ENCODE data around the gene ATP5F1C.
"Not testable (repeated sequence)": the region's sequence is repeated elsewhere in the genome, so short reads cannot be mapped to it uniquely, and the experiment has no call there.

Gene ATP5F1C

DNA sequence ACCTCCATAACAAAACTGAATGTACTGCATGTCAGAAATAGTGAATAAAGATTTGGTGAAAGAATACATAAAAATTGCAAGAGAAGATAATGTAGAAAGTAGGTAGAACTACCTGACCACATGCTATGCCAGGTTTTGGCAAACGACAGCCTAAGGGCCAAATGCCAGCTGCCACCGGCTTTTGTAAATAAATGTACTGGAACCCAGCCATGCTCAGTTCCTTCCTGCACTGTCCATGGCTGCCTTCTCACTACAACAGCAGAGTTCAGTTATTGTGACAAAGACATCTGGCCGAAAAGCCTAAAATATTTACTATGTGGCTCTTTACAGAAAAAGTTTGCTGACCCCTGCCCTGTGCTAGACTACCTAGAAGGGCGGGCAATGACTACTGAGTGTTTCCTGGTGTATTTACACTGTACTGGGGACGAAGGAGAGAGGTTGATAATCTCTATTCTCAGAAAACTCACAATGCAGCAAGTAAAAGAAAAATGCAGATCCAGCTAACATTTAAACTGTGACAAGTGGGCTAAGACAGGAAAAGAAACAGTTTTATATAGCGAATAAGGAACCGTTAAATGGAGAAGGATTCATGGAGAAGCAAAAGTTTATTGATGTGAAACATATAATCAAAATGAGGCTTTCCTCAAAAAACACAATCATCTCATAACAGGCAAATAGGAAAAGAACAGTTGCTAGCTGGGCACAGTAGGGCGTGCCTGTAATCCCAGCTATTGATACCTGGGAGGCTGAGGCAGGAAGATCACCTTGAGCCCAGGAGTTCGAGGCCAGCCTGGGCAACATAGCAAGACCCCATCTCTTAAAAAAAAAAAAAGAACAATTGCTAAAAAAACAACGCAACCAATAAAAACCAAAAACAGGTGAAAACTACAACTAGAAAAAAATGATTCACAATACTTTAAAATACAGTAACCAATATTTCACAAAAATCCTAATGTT is 13.9 kb upstream of the ATP5F1C start:
- Histone ChIP-seq H4K8ac (ENCODE audit: low read depth, low read length) (no peak overlapping the region), H3K4me3 (ENCODE audit: low read length in 2 of 2) (no peak overlapping the region), H3K27ac (replicated peaks; ENCODE audit: low read length) (no peak overlapping the region), H2BK15ac (ENCODE audit: low read length) (no peak overlapping the region), H2BK12ac (ENCODE audit: low read length) (no peak overlapping the region), H2BK120ac (ENCODE audit: low read depth, low read length) (no peak overlapping the region), H3K4ac (ENCODE audit: low read length) (no peak overlapping the region), H2AK5ac (ENCODE audit: low read depth, low read length) (no peak overlapping the region), H3K27me3 (ENCODE audit: control insufficient read depth in 3 of 3, insufficient read depth in 3 of 3, low read depth in 1 of 3, low read length in 3 of 3) (no peaks in the 10 kb centered on the region), H3K23ac (ENCODE audit: low read depth, low read length, poor library complexity) (no peak overlapping the region), H3K4me2 (ENCODE audit: insufficient read depth, low read length, poor library complexity, severe bottlenecking) (no peak overlapping the region), H2BK5ac (ENCODE audit: low read length) (no peak overlapping the region), H3K9me3 (replicated peaks in 1 of 2; ENCODE audit: control insufficient read depth in 2 of 2, insufficient read depth in 1 of 2, low read depth in 1 of 2, low read length in 2 of 2) (no peaks in the 10 kb centered on the region), H3K36me3 (replicated peaks in 1 of 2; ENCODE audit: control insufficient read depth in 2 of 2, insufficient read depth in 2 of 2, low read length in 2 of 2) (peaks cover 18 to 95% of the 10 kb centered on the region in 2 donors), H3K14ac (ENCODE audit: low read length) (no peak overlapping the region), H3K4me1 (ENCODE audit: control insufficient read depth in 2 of 2, insufficient read depth in 1 of 2, low read depth in 1 of 2, low read length in 2 of 2) (no peaks in the 10 kb centered on the region), H2AFZ (ENCODE audit: low read length) (no peak overlapping the region), H4K91ac (ENCODE audit: low read depth, low read length, poor library complexity) (no peak overlapping the region), H3K9ac (ENCODE audit: low read depth, low read length, poor library complexity) (no peak overlapping the region), H3K79me1 (ENCODE audit: low read depth, low read length) (no peaks in the 10 kb centered on the region), H3K18ac (ENCODE audit: low read length) (no peak overlapping the region)
- no peak for DNase-seq (ENCODE audit: low spot score)
- WGBS, 2 donors (ENCODE audit: extremely low coverage in 2 of 2, insufficient read length in 2 of 2, insufficient replicate concordance in 1 of 2) = no CpG with 5 or more reads among the region's 10 CpGs

DNA sequence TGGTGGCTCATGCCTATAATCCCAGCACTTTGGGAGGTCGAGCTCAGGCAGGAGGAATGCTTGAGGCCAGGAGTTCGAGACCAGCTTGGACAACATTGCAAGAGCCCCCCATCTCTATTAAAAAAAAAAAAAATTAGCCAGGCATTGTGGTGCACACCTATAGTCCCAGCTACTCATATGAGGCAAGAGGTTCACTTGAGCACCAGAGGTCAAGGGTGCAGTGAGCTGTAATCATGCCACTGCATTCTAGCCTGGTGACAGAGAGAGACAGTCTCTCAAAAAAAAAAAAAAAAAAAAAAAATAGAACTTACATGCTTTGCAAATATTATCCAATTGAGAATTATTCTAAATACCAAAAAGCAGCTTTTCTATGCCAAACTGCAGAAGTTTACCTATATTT is 11.2 kb upstream of the ATP5F1C start:
- no peak overlapping the region for H3K27ac ChIP-seq (replicated peaks; ENCODE audit: low read length)
- H2BK120ac ChIP-seq (ENCODE audit: low read depth, low read length) = no peak overlapping the region
- H3K23ac ChIP-seq (ENCODE audit: low read depth, low read length, poor library complexity) = no peak overlapping the region
- no peak overlapping the region for H2BK5ac ChIP-seq (ENCODE audit: low read length)
- no peak overlapping the region for H3K4me3 ChIP-seq (ENCODE audit: low read length in 2 of 2)
- H3K36me3 ChIP-seq (replicated peaks in 1 of 2; ENCODE audit: control insufficient read depth in 2 of 2, insufficient read depth in 2 of 2, low read length in 2 of 2) = peaks cover 12 to 97% of the 10 kb centered on the region in 2 donors
- no peak overlapping the region for H3K4ac ChIP-seq (ENCODE audit: low read length)
- no CpG with 5 or more reads among the region's 2 CpGs for WGBS, 2 donors (ENCODE audit: extremely low coverage in 2 of 2, insufficient read length in 2 of 2, insufficient replicate concordance in 1 of 2)
- no peak overlapping the region for H4K91ac ChIP-seq (ENCODE audit: low read depth, low read length, poor library complexity)
- no peak overlapping the region for H2AK5ac ChIP-seq (ENCODE audit: low read depth, low read length)
- H3K4me1 ChIP-seq (ENCODE audit: control insufficient read depth in 2 of 2, insufficient read depth in 1 of 2, low read depth in 1 of 2, low read length in 2 of 2) = no peaks in the 10 kb centered on the region
- H2AFZ ChIP-seq (ENCODE audit: low read length) = no peak overlapping the region
- H3K9me3 ChIP-seq (replicated peaks in 1 of 2; ENCODE audit: control insufficient read depth in 2 of 2, insufficient read depth in 1 of 2, low read depth in 1 of 2, low read length in 2 of 2) = no peaks in the 10 kb centered on the region
- H3K18ac ChIP-seq (ENCODE audit: low read length) = no peak overlapping the region
- no peak for DNase-seq (ENCODE audit: low spot score)
- H3K4me2 ChIP-seq (ENCODE audit: insufficient read depth, low read length, poor library complexity, severe bottlenecking) = no peak overlapping the region
- no peaks in the 10 kb centered on the region for H3K27me3 ChIP-seq (ENCODE audit: control insufficient read depth in 3 of 3, insufficient read depth in 3 of 3, low read depth in 1 of 3, low read length in 3 of 3)
- H4K8ac ChIP-seq (ENCODE audit: low read depth, low read length) = no peak overlapping the region
- no peaks in the 10 kb centered on the region for H3K79me1 ChIP-seq (ENCODE audit: low read depth, low read length)
- H3K14ac ChIP-seq (ENCODE audit: low read length) = no peak overlapping the region
- H2BK12ac ChIP-seq (ENCODE audit: low read length) = no peak overlapping the region
- no peak overlapping the region for H3K9ac ChIP-seq (ENCODE audit: low read depth, low read length, poor library complexity)
- no peak overlapping the region for H2BK15ac ChIP-seq (ENCODE audit: low read length)

DNA sequence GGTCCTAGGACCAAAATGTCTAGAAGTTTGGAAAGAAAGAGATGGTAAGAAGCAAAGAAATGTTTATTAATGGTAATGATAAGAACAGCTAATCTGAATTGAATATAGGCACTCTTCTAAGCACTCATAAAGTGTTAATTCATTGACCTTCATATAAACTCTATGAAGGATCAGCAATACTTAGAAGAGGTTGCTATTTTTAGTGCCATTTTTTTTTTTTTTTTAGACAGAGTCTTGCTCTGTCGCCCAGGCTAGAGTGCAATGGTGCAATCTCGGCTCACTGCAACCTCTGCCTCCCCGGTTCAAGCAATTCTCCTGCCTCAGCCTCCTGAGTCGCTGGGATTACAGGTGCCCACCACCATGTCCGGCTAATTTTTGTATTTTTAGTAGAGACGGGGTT is 5.8 kb upstream of the ATP5F1C start:
- H3K4me3 ChIP-seq (ENCODE audit: low read length in 2 of 2); H2BK15ac ChIP-seq (ENCODE audit: low read length); H2BK120ac ChIP-seq (ENCODE audit: low read depth, low read length); H3K14ac ChIP-seq (ENCODE audit: low read length); H2AK5ac ChIP-seq (ENCODE audit: low read depth, low read length); H3K27me3 ChIP-seq (ENCODE audit: control insufficient read depth in 3 of 3, insufficient read depth in 3 of 3, low read depth in 1 of 3, low read length in 3 of 3); H2BK12ac ChIP-seq (ENCODE audit: low read length); H2BK5ac ChIP-seq (ENCODE audit: low read length); H3K9me3 ChIP-seq (replicated peaks in 1 of 2; ENCODE audit: control insufficient read depth in 2 of 2, insufficient read depth in 1 of 2, low read depth in 1 of 2, low read length in 2 of 2); H4K8ac ChIP-seq (ENCODE audit: low read depth, low read length); DNase-seq (ENCODE audit: low spot score); H3K4me1 ChIP-seq (ENCODE audit: control insufficient read depth in 2 of 2, insufficient read depth in 1 of 2, low read depth in 1 of 2, low read length in 2 of 2); H3K27ac ChIP-seq (replicated peaks; ENCODE audit: low read length); H4K91ac ChIP-seq (ENCODE audit: low read depth, low read length, poor library complexity); H3K4me2 ChIP-seq (ENCODE audit: insufficient read depth, low read length, poor library complexity, severe bottlenecking); H3K4ac ChIP-seq (ENCODE audit: low read length); H2AFZ ChIP-seq (ENCODE audit: low read length); H3K18ac ChIP-seq (ENCODE audit: low read length); H3K23ac ChIP-seq (ENCODE audit: low read depth, low read length, poor library complexity); H3K9ac ChIP-seq (ENCODE audit: low read depth, low read length, poor library complexity); H3K79me1 ChIP-seq (ENCODE audit: low read depth, low read length): not testable (repeated sequence)
- H3K36me3 ChIP-seq (replicated peaks in 1 of 2; ENCODE audit: control insufficient read depth in 2 of 2, insufficient read depth in 2 of 2, low read length in 2 of 2) = peaks cover 7 to 72% of the 10 kb centered on the region in 2 donors
- no CpG with 5 or more reads among the region's 6 CpGs for WGBS, 2 donors (ENCODE audit: extremely low coverage in 2 of 2, insufficient read length in 2 of 2, insufficient replicate concordance in 1 of 2)

DNA sequence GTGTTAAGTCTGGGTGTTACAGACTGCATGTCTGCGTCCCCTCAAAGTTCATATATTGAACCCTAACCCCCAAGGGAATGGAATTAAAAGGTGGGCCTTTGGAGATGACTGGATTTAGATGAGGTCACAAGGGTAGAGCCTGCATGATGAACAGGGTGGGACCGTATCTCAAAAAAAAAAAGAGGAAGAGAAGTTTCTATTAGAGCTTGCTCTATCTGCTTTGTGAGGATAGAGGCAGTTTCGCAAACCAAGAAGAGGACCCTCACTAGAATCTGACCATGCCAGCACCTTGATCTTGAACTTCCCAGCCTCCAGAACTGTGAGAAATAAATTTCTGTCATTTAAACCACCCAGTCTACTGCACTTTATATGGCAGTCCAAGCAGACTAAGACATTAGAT is 1.5 kb upstream of the ATP5F1C start:
- Histone ChIP-seq H3K4ac (ENCODE audit: low read length) (no peak overlapping the region), H4K8ac (ENCODE audit: low read depth, low read length) (no peak overlapping the region), H3K36me3 (replicated peaks in 1 of 2; ENCODE audit: control insufficient read depth in 2 of 2, insufficient read depth in 2 of 2, low read length in 2 of 2) (peaks cover 2 to 41% of the 10 kb centered on the region in 2 donors), H3K4me1 (ENCODE audit: control insufficient read depth in 2 of 2, insufficient read depth in 1 of 2, low read depth in 1 of 2, low read length in 2 of 2) (peaks cover 4 to 10% of the 10 kb centered on the region in 2 donors), H2AK5ac (ENCODE audit: low read depth, low read length) (no peak overlapping the region), H2AFZ (ENCODE audit: low read length) (no peak overlapping the region), H2BK15ac (ENCODE audit: low read length) (no peak overlapping the region), H3K9me3 (replicated peaks in 1 of 2; ENCODE audit: control insufficient read depth in 2 of 2, insufficient read depth in 1 of 2, low read depth in 1 of 2, low read length in 2 of 2) (no peaks in the 10 kb centered on the region), H3K23ac (ENCODE audit: low read depth, low read length, poor library complexity) (no peak overlapping the region), H3K27me3 (ENCODE audit: control insufficient read depth in 3 of 3, insufficient read depth in 3 of 3, low read depth in 1 of 3, low read length in 3 of 3) (no peaks in the 10 kb centered on the region), H3K27ac (replicated peaks; ENCODE audit: low read length) (no peak overlapping the region), H3K4me2 (ENCODE audit: insufficient read depth, low read length, poor library complexity, severe bottlenecking) (no peak overlapping the region), H3K9ac (ENCODE audit: low read depth, low read length, poor library complexity) (no peak overlapping the region), H4K91ac (ENCODE audit: low read depth, low read length, poor library complexity) (no peak overlapping the region), H2BK12ac (ENCODE audit: low read length) (no peak overlapping the region), H2BK5ac (ENCODE audit: low read length) (no peak overlapping the region), H2BK120ac (ENCODE audit: low read depth, low read length) (no peak overlapping the region), H3K14ac (ENCODE audit: low read length) (no peak overlapping the region), H3K4me3 (ENCODE audit: low read length in 2 of 2) (peak overlapping the region in 1 of 2 donors; percentile 96), H3K18ac (ENCODE audit: low read length) (no peak overlapping the region), H3K79me1 (ENCODE audit: low read depth, low read length) (peaks cover 8% of the 10 kb centered on the region)
- no peak for DNase-seq (ENCODE audit: low spot score)
- no CpG with 5 or more reads among the region's 3 CpGs for WGBS, 2 donors (ENCODE audit: extremely low coverage in 2 of 2, insufficient read length in 2 of 2, insufficient replicate concordance in 1 of 2)

Measured in neuronal stem cell (in vitro differentiated cells).